PFSK-1 (cell line): ENCODE results near the gene CASS4.

Experiments used
- FOXP2 ChIP-seq: optimal IDR thresholded peaks from 2 replicates; pipeline ENCODE3; 2011; ENCODE audit warnings: borderline replicate concordance, control low read depth, inconsistent platforms; ENCODE audit not compliant: insufficient read depth; ENCODE audit errors: extremely low read length, extremely low read depth
- POLR2AphosphoS5 ChIP-seq: IDR thresholded peaks from 2 replicates; pipeline ENCODE4 v1.6.1; 2012; ENCODE audit warnings: low read depth, mild to moderate bottlenecking, control low read depth, low read length, moderate library complexity
- SIN3A ChIP-seq: IDR thresholded peaks from 2 replicates; pipeline ENCODE4 v1.6.1; 2012; ENCODE audit warnings: mild to moderate bottlenecking, low read length, moderate library complexity, borderline replicate concordance; ENCODE audit not compliant: insufficient read depth
- TAF1 ChIP-seq: IDR thresholded peaks from 2 replicates; pipeline ENCODE4 v1.6.1; 2012; ENCODE audit warnings: low read length, control low read depth, borderline replicate concordance; ENCODE audit not compliant: insufficient read depth
- TF ChIP-seq, protein P1 (sequence below), 2 experiments: IDR thresholded peaks; 2 replicates each; pipeline versions ENCODE4 v1.6.1 to v1.8.0; 2011 to 2012; ENCODE audit warnings: low read depth in 2 of 2, low read length in 2 of 2, control low read depth in 1 of 2, inconsistent platforms in 1 of 2, mild to moderate bottlenecking in 1 of 2, moderate library complexity in 1 of 2; ENCODE audit not compliant: insufficient read depth in 1 of 2

Gene CASS4

GRCh38 chr20:56420028-56420427 lies 8.0 kb downstream of the CASS4 start:
- TF ChIP-seq, protein P1, sequence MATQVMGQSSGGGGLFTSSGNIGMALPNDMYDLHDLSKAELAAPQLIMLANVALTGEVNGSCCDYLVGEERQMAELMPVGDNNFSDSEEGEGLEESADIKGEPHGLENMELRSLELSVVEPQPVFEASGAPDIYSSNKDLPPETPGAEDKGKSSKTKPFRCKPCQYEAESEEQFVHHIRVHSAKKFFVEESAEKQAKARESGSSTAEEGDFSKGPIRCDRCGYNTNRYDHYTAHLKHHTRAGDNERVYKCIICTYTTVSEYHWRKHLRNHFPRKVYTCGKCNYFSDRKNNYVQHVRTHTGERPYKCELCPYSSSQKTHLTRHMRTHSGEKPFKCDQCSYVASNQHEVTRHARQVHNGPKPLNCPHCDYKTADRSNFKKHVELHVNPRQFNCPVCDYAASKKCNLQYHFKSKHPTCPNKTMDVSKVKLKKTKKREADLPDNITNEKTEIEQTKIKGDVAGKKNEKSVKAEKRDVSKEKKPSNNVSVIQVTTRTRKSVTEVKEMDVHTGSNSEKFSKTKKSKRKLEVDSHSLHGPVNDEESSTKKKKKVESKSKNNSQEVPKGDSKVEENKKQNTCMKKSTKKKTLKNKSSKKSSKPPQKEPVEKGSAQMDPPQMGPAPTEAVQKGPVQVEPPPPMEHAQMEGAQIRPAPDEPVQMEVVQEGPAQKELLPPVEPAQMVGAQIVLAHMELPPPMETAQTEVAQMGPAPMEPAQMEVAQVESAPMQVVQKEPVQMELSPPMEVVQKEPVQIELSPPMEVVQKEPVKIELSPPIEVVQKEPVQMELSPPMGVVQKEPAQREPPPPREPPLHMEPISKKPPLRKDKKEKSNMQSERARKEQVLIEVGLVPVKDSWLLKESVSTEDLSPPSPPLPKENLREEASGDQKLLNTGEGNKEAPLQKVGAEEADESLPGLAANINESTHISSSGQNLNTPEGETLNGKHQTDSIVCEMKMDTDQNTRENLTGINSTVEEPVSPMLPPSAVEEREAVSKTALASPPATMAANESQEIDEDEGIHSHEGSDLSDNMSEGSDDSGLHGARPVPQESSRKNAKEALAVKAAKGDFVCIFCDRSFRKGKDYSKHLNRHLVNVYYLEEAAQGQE (IDR thresholded peaks at IDR 0.05; ENCODE audit: insufficient read depth in 1 of 2, low read depth in 2 of 2, low read length in 2 of 2): no peak
- TF ChIP-seq FOXP2: no peak
- TF ChIP-seq TAF1: no peak
- TF ChIP-seq SIN3A: no peak
- no peak for TF ChIP-seq POLR2AphosphoS5

- no peak for TF ChIP-seq FOXP2
- no peak for TF ChIP-seq SIN3A
These were observed 9.1 kb downstream of the CASS4 start for GRCh38 chr20:56420940-56421688.

GRCh38 chr20:56422076-56422823 lies 10.2 kb downstream of the CASS4 start:
- TF ChIP-seq, protein P1 (IDR thresholded peaks at IDR 0.05; ENCODE audit: insufficient read depth in 1 of 2, low read depth in 2 of 2, low read length in 2 of 2): no peak
- TF ChIP-seq POLR2AphosphoS5: no peak
- TF ChIP-seq TAF1: no peak

GRCh38 chr20:56422824-56423189 lies 10.7 kb downstream of the CASS4 start:
- TF ChIP-seq, protein P1 (IDR thresholded peaks at IDR 0.05; ENCODE audit: insufficient read depth in 1 of 2, low read depth in 2 of 2, low read length in 2 of 2): no peak

- TF ChIP-seq, protein P1 (IDR thresholded peaks at IDR 0.05; ENCODE audit: insufficient read depth in 1 of 2, low read depth in 2 of 2, low read length in 2 of 2): no peak
- no peak for TF ChIP-seq FOXP2
- no peak for TF ChIP-seq TAF1
- TF ChIP-seq SIN3A: no peak
- TF ChIP-seq POLR2AphosphoS5: no peak
These were observed 11.2 kb downstream of the CASS4 start for GRCh38 chr20:56423211-56423610.
